ENCODE results near the gene IGFBP5.

Gene IGFBP5

DNA sequence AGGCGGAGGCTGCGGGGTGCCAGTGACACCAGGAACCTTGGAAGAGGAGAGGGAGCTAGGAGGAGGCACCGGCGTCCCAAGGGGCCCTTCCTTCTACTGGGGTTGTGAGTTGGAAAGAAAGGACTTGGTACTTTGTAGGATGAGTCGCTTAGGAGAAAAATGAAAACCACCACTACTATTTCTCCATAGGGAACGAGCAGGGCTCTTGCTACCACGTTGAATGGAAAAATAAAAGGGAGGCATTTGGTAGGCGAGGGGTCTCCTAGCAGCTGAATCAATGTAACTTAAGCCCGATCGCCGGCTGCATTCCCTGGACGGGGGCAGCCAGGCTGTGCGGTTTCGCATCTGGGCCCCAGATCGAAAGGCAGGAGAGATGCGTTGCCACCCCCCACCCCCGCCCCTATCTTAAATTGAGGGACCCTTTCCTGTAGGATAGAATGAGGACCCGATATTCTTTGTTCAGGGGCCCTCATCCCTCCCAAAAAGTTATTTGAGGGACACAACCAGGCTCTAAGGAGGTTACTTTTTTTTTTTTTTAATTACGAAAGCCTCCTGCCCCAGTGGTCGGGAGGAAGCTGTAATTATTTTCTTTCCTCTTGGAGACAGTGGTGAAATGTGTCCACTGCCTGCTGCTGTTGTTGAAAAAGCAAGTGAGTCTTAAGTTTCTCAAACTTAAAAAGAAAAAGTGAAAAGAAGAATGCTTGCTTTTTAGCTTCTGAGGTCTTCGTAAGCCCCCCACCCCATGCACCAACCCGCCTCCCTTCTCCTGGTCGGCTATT lies 60.8 kb downstream of the IGFBP5 start:
- TF ChIP-seq, protein P1, sequence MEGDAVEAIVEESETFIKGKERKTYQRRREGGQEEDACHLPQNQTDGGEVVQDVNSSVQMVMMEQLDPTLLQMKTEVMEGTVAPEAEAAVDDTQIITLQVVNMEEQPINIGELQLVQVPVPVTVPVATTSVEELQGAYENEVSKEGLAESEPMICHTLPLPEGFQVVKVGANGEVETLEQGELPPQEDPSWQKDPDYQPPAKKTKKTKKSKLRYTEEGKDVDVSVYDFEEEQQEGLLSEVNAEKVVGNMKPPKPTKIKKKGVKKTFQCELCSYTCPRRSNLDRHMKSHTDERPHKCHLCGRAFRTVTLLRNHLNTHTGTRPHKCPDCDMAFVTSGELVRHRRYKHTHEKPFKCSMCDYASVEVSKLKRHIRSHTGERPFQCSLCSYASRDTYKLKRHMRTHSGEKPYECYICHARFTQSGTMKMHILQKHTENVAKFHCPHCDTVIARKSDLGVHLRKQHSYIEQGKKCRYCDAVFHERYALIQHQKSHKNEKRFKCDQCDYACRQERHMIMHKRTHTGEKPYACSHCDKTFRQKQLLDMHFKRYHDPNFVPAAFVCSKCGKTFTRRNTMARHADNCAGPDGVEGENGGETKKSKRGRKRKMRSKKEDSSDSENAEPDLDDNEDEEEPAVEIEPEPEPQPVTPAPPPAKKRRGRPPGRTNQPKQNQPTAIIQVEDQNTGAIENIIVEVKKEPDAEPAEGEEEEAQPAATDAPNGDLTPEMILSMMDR (IDR thresholded peaks at IDR 0.05; ENCODE audit: low read depth, low read length, missing control alignments), result no peak
- no peak overlapping the region for H3K4me3 ChIP-seq (ENCODE audit: low read depth, low read length)

GRCh38 chr2:216633616-216634369 lies 61.6 kb downstream of the IGFBP5 start:
- TF ChIP-seq, protein P1 (IDR thresholded peaks at IDR 0.05; ENCODE audit: low read depth, low read length, missing control alignments), result no peak
- DNase-seq (ENCODE audit: low read depth), result no peak
- H3K4me3 ChIP-seq (ENCODE audit: low read depth, low read length), result no peak overlapping the region

More for the DNA sequence above, 60.8 kb downstream of the IGFBP5 start:
- no peak for DNase-seq (ENCODE audit: low read depth)

- TF ChIP-seq, protein P1 (IDR thresholded peaks at IDR 0.05; ENCODE audit: low read depth, low read length, missing control alignments), result no peak
- no peak for DNase-seq (ENCODE audit: low read depth)
- no peak within 1 kb of the TSS for H3K4me3 ChIP-seq (ENCODE audit: low read depth, low read length)
Observed at GRCh38 chr2:216632952-216633615, 62.3 kb downstream of the IGFBP5 start, which contains the start of gene IGFBP2. TSS of gene IGFBP2 (plus strand) at chr2:216633420. CDS start at chr2:216633524, 104 bp downstream.

GRCh38 chr2:216632346-216632951 lies 62.9 kb downstream of the IGFBP5 start:
- no peak overlapping the region for H3K4me3 ChIP-seq (ENCODE audit: low read depth, low read length)
- DNase-seq (ENCODE audit: low read depth), result no peak
- TF ChIP-seq, protein P1 (IDR thresholded peaks at IDR 0.05; ENCODE audit: low read depth, low read length, missing control alignments), result no peak

DNA sequence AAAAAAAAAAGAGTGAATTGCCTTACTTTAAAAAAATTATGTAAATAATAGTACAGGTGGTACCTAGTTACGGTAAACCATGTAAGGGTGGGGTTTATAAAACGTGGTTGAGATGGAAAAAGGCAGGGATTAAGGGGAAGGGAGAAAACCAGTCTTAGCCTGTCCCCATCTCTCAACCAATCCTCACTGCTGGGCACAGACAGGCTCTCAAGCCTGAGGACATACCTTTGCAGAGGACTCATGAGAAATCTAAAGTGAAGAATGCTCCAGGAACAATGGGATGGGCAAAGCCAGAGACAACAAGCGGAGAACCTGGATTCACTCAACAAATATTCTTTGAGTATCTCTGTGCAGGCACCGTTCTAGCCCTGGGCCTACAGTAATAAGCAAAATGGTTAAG lies 65.6 kb downstream of the IGFBP5 start:
- DNase-seq (ENCODE audit: low read depth), result no peak
- TF ChIP-seq, protein P1 (IDR thresholded peaks at IDR 0.05; ENCODE audit: low read depth, low read length, missing control alignments), result no peak
- no peak overlapping the region for H3K4me3 ChIP-seq (ENCODE audit: low read depth, low read length)

- no peak overlapping the region for H3K4me3 ChIP-seq (ENCODE audit: low read depth, low read length)
- TF ChIP-seq, protein P1 (IDR thresholded peaks at IDR 0.05; ENCODE audit: low read depth, low read length, missing control alignments), result no peak
- DNase-seq (ENCODE audit: low read depth), result no peak
Observed at GRCh38 chr2:216626875-216627245, 68.5 kb downstream of the IGFBP5 start.

Data from GM12864 (cell line).